Keratinocyte (primary cell): ENCODE results near the gene RBMX. TPM values are rescaled to one million over a fixed set of nuclear protein-coding genes. Genes with fewer than 3 reads are reported as not detected.

Experiments
- DNase-seq: peaks from one replicate; pipeline ENCODE4 v3.0.0-alpha.2; 2011; ENCODE audit warnings: low read depth, missing footprints, low spot score
- FAIRE-seq: peaks from 2 replicates; lab custom pipeline; 2011; peaks lifted over from hg19 to GRCh38; lab: Jason Lieb, UNC
- H2AFZ ChIP-seq: 2 replicates; pipeline ENCODE4 v1.6.0; 2012; ENCODE audit warnings: low read length, control low read depth, inconsistent platforms; ENCODE audit not compliant: control insufficient read depth
- H3K27ac ChIP-seq: 2 replicates; pipeline ENCODE4 v1.5.1; 2011; ENCODE audit warnings: low read length; ENCODE audit not compliant: control insufficient read depth, insufficient read depth
- H3K27me3 ChIP-seq: 3 replicates; pipeline ENCODE4 v1.6.0; 2011; ENCODE audit warnings: low read length; ENCODE audit not compliant: control insufficient read depth, insufficient read depth; ENCODE audit errors: extremely low read depth
- H3K36me3 ChIP-seq, 2 experiments: 2 replicates in 1 of 2; 3 replicates in 1 of 2; pipeline ENCODE4 v1.5.1; 2011; ENCODE audit warnings: low read length in 2 of 2, mild to moderate bottlenecking in 1 of 2; ENCODE audit not compliant: control insufficient read depth in 2 of 2, insufficient read depth in 2 of 2; ENCODE audit errors: extremely low read depth in 1 of 2
- H3K4me1 ChIP-seq: 3 replicates; pipeline ENCODE4 v1.5.1; 2011; ENCODE audit warnings: low read length; ENCODE audit not compliant: control insufficient read depth, insufficient read depth; ENCODE audit errors: extremely low read depth
- H3K4me2 ChIP-seq: 3 replicates; pipeline ENCODE4 v1.6.0; 2011; ENCODE audit warnings: low read depth, low read length; ENCODE audit not compliant: control insufficient read depth, insufficient read depth; ENCODE audit errors: extremely low read depth
- H3K4me3 ChIP-seq, 3 experiments: fragments of 200-600 bp in 1 of 3; sonication (generic) in 1 of 3; 2 replicates in 2 of 3; 3 replicates in 1 of 3; pipeline ENCODE4 v1.5.1; 2011 to 2016; ENCODE audit warnings: low read length in 3 of 3, mild to moderate bottlenecking in 3 of 3, control low read depth in 2 of 3, inconsistent platforms in 1 of 3, low read depth in 1 of 3, mixed read lengths in 1 of 3, mixed run types in 1 of 3, moderate library complexity in 1 of 3; ENCODE audit not compliant: control insufficient read depth in 2 of 3, insufficient read depth in 2 of 3; ENCODE audit errors: extremely low read depth in 1 of 3
- H3K79me2 ChIP-seq: 2 replicates; pipeline ENCODE4 v1.6.0; 2012; ENCODE audit warnings: low read length; ENCODE audit not compliant: control insufficient read depth, insufficient read depth
- H3K9ac ChIP-seq: 3 replicates; pipeline ENCODE4 v1.6.0; 2011; ENCODE audit warnings: low read length; ENCODE audit not compliant: control insufficient read depth, insufficient read depth; ENCODE audit errors: extremely low read depth
- H3K9me1 ChIP-seq: 3 replicates; pipeline ENCODE4 v1.6.0; 2011; ENCODE audit warnings: low read length; ENCODE audit not compliant: control insufficient read depth, insufficient read depth; ENCODE audit errors: extremely low read depth
- H3K9me3 ChIP-seq: 2 replicates; pipeline ENCODE4 v1.5.1; 2012; ENCODE audit warnings: low read depth, low read length; ENCODE audit not compliant: control insufficient read depth
- H4K20me1 ChIP-seq: 3 replicates; pipeline ENCODE4 v1.6.0; 2011; ENCODE audit warnings: low read length; ENCODE audit not compliant: control insufficient read depth, insufficient read depth; ENCODE audit errors: extremely low read depth
- EZH2 ChIP-seq: IDR thresholded peaks from one replicate; pipeline ENCODE4 v1.6.1; 2012; ENCODE audit warnings: inconsistent platforms, mild to moderate bottlenecking, low read length, moderate library complexity
- dilution Hi-C: fragments of 300-500 bp; cut with MboI; formaldehyde crosslinking; loops from one replicate; pipeline ENCODE4 v1.7.0; 2020; ENCODE audit warnings: low sequenced_read_pairs; ENCODE audit not compliant: extremely low pct_ligation_motif_present
- polyA plus RNA-seq, 5 experiments: library from polyadenylated mRNA; depleted of rRNA in 3 of 5; stranded (reverse) in 3 of 5; stranded (forward) in 1 of 5; unstranded in 1 of 5; fragments of >200 nt; gene quantifications; 1 replicate in 1 of 5; 2 replicates in 3 of 5; 3 replicates in 1 of 5; pipeline versions ENCODE4 v1.2.1 to v1.2.3, GENCODE V29; 2011 to 2012; ENCODE audit warnings: missing spikeins in 2 of 5, low read depth in 1 of 5, low replicate concordance in 1 of 5
- TF ChIP-seq, protein P1 (sequence below), 3 experiments: IDR thresholded peaks in 1 of 3; conservative IDR thresholded peaks in 1 of 3; optimal IDR thresholded peaks in 1 of 3; 2 replicates in 2 of 3; 3 replicates in 1 of 3; pipeline versions ENCODE3 to v1.5.1; 2011; ENCODE audit warnings: low read length in 3 of 3, mild to moderate bottlenecking in 3 of 3, moderate library complexity in 2 of 3, control low read depth in 1 of 3, inconsistent platforms in 1 of 3; ENCODE audit not compliant: insufficient read depth in 2 of 3; ENCODE audit errors: extremely low read depth in 1 of 3

Gene RBMX
- polyA plus RNA-seq, 1 donor (not counting 4 experiments of a cell fraction or from before 2014, with no cell fraction given): 151 TPM

- no peaks in the 10 kb centered on the region for H3K36me3 ChIP-seq
- H2AFZ ChIP-seq: no peak overlapping the region
Measured at GRCh38 chrX:136856050-136856449, 24.5 kb downstream of the RBMX start.

GRCh38 chrX:136851526-136851925, 29.0 kb downstream of the RBMX start:
- no peak for TF ChIP-seq EZH2
- TF ChIP-seq, protein P1, sequence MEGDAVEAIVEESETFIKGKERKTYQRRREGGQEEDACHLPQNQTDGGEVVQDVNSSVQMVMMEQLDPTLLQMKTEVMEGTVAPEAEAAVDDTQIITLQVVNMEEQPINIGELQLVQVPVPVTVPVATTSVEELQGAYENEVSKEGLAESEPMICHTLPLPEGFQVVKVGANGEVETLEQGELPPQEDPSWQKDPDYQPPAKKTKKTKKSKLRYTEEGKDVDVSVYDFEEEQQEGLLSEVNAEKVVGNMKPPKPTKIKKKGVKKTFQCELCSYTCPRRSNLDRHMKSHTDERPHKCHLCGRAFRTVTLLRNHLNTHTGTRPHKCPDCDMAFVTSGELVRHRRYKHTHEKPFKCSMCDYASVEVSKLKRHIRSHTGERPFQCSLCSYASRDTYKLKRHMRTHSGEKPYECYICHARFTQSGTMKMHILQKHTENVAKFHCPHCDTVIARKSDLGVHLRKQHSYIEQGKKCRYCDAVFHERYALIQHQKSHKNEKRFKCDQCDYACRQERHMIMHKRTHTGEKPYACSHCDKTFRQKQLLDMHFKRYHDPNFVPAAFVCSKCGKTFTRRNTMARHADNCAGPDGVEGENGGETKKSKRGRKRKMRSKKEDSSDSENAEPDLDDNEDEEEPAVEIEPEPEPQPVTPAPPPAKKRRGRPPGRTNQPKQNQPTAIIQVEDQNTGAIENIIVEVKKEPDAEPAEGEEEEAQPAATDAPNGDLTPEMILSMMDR (optimal IDR thresholded peaks at IDR 0.05 in 1 of 3, IDR thresholded peaks at IDR 0.05 in 1 of 3, conservative IDR thresholded peaks at IDR 0.05 in 1 of 3; ENCODE audit: extremely low read depth in 1 of 3, insufficient read depth in 2 of 3, low read length in 3 of 3): no peak
- H3K4me3 ChIP-seq: no peak overlapping the region
- no peak overlapping the region for H3K27ac ChIP-seq
- no peaks in the 10 kb centered on the region for H3K27me3 ChIP-seq
- no peak overlapping the region for H3K4me2 ChIP-seq
- no peak overlapping the region for H2AFZ ChIP-seq
- no peaks in the 10 kb centered on the region for H3K4me1 ChIP-seq
- H3K9ac ChIP-seq: no peak overlapping the region
- no peaks in the 10 kb centered on the region for H3K36me3 ChIP-seq
- dilution Hi-C loops: no loop called here
- DNase-seq (no peak), FAIRE-seq (no peak)
- H3K79me2 ChIP-seq: no peaks in the 10 kb centered on the region
- H3K9me3 ChIP-seq: no peaks in the 10 kb centered on the region
- no peaks in the 10 kb centered on the region for H3K9me1 ChIP-seq
- no peaks in the 10 kb centered on the region for H4K20me1 ChIP-seq

More at GRCh38 chrX:136856050-136856449, 24.5 kb downstream of the RBMX start:
- Histone ChIP-seq H3K9ac (no peak overlapping the region), H3K9me1 (no peaks in the 10 kb centered on the region), H4K20me1 (no peaks in the 10 kb centered on the region), H3K79me2 (no peaks in the 10 kb centered on the region), H3K4me1 (no peaks in the 10 kb centered on the region), H3K27me3 (no peaks in the 10 kb centered on the region), H3K4me2 (no peak overlapping the region), H3K9me3 (no peaks in the 10 kb centered on the region), H3K27ac (no peak overlapping the region), H3K4me3 (no peak overlapping the region)
- FAIRE-seq (no peak), DNase-seq (no peak)
- no peak for TF ChIP-seq EZH2
- TF ChIP-seq, protein P1 (optimal IDR thresholded peaks at IDR 0.05 in 1 of 3, IDR thresholded peaks at IDR 0.05 in 1 of 3, conservative IDR thresholded peaks at IDR 0.05 in 1 of 3; ENCODE audit: extremely low read depth in 1 of 3, insufficient read depth in 2 of 3, low read length in 3 of 3): no peak
- dilution Hi-C loops: no loop called here
